Measurements from ENCODE around the gene PLXNC1.

Gene PLXNC1

DNA sequence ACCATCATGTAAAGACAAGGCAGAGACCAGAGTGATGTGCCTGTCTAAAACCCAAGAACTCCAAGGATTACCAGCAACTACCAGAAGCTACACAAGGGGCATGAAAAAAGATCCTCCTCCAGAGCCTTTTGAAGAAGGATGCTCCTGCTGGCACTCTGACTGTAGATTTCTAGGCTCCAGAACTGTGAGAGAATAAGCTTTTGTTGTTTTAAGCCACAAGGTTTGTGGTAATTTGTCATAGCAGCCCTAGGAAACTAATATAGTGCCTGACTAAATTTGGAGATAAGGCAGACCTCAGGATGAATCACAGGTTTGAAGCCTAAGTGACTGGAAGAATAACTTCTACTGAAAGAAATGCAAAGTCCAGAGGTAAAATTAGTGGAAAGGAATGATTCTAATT is 178.3 kb downstream of the PLXNC1 start:
- no peak for ATAC-seq (replicated peaks; ENCODE audit: extremely low read depth, poor library complexity, severe bottlenecking)
- H3K36me3 Mint-ChIP-seq (ENCODE audit: insufficient read depth), result peaks cover 10% of the 10 kb centered on the region
- no peak overlapping the region for H3K4me3 Mint-ChIP-seq
- H3K27ac Mint-ChIP-seq (ENCODE audit: low read depth), result no peak overlapping the region
- H3K9me3 Mint-ChIP-seq, result no peaks in the 10 kb centered on the region
- no peak for DNase-seq (ENCODE audit: low spot score in 2 of 2)
- no peaks in the 10 kb centered on the region for H3K4me1 Mint-ChIP-seq
- no peaks in the 10 kb centered on the region for H3K27me3 Mint-ChIP-seq

DNA sequence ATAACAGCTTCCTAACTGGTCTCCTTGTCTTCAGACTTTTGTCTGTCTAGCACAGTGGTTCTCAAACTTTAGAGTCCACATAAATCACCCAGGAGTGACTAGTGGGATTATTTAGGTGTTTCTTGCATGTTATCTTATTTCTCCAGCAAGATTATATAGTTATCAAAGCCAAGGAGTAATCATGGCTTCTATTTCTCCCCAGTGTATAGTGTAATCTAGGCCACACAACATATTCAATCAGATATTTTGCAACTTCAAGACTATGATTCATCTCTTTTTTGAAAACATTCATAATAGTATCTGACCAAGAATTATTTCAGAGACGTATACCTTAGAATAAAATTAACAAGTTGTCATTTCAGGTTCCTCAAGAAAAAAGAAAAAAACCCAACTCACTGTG is 179.4 kb downstream of the PLXNC1 start:
- peaks cover 9% of the 10 kb centered on the region for H3K36me3 Mint-ChIP-seq (ENCODE audit: insufficient read depth)

GRCh38 chr12:94329366-94329765 is 181.0 kb downstream of the PLXNC1 start:
- Mint-ChIP-seq H3K9me3 (no peaks in the 10 kb centered on the region), H3K36me3 (ENCODE audit: insufficient read depth) (peaks cover 11% of the 10 kb centered on the region)
- ATAC-seq (replicated peaks; ENCODE audit: extremely low read depth, poor library complexity, severe bottlenecking), result no peak

More for the DNA sequence above, 179.4 kb downstream of the PLXNC1 start:
- no peaks in the 10 kb centered on the region for H3K9me3 Mint-ChIP-seq
- H3K4me1 Mint-ChIP-seq, result no peaks in the 10 kb centered on the region
- H3K27me3 Mint-ChIP-seq, result no peaks in the 10 kb centered on the region
- no peak overlapping the region for H3K4me3 Mint-ChIP-seq
- ATAC-seq (replicated peaks; ENCODE audit: extremely low read depth, poor library complexity, severe bottlenecking), result no peak
- no peak for DNase-seq (ENCODE audit: low spot score in 2 of 2)
- H3K27ac Mint-ChIP-seq (ENCODE audit: low read depth), result no peak overlapping the region

DNA sequence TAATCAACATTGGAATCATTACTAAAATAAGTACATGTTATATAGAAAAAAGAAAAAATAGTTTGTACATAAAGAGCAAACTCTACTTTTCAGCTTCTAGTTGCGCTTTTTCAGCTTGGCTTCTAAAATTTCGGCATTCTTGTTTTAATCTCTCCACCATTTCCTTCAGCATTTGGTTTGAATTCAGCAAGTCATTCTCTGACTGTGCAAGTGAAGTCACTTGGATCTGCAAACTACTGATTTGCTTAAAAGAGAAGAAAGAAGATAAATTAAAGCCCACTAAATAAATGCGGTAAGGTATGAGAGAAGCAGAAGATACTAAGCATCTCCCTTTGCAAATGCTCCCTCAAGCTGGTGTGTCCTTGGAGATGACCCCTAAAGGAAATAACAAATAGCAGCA is 185.0 kb downstream of the PLXNC1 start:
- Mint-ChIP-seq H3K27ac (ENCODE audit: low read depth) (no peak overlapping the region), H3K27me3 (no peaks in the 10 kb centered on the region), H3K9me3 (no peaks in the 10 kb centered on the region), H3K36me3 (ENCODE audit: insufficient read depth) (peaks cover 10% of the 10 kb centered on the region), H3K4me3 (no peak overlapping the region), H3K4me1 (no peaks in the 10 kb centered on the region)
- ATAC-seq (replicated peaks; ENCODE audit: extremely low read depth, poor library complexity, severe bottlenecking), result no peak
- DNase-seq (ENCODE audit: low spot score in 2 of 2), result no peak

More at GRCh38 chr12:94329366-94329765, 181.0 kb downstream of the PLXNC1 start:
- Mint-ChIP-seq H3K27me3 (no peaks in the 10 kb centered on the region), H3K4me3 (no peak overlapping the region), H3K27ac (ENCODE audit: low read depth) (no peak overlapping the region), H3K4me1 (no peaks in the 10 kb centered on the region)
- no peak for DNase-seq (ENCODE audit: low spot score in 2 of 2)

DNA sequence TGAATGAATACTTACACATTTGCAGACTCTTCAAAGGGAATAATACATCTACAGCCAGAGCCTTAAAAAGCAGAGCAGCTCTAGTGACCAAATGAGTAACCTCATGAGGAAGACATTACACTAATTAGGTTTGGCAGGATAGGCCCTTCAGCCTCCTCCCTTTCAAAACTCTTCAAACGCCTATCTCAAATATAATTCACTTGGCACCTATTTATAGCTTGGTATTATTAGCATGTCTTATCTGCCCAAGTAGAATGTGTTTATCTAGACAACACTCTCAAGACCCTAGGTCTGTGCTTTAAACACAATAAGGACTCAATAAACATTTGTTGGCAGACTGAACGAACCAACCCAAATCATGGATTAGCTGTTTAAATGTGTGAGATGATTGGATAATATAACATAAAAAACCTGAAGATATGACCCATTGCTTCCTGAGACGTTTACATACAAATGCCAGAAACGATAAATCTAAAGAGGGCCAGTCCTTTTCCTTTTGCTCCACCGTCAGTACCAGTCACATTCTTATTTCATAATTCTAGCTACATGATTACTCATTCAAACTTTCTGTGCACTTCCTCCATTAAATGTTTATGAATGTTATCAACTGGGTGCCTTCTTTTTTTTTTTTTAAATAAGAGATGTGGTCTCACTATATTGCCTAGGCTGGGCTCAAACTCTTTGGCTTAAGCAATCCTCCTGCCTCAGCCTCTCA is 188.0 kb downstream of the PLXNC1 start:
- ATAC-seq (replicated peaks; ENCODE audit: extremely low read depth, poor library complexity, severe bottlenecking), result no peak
- Mint-ChIP-seq H3K4me3 (no peak overlapping the region), H3K27ac (ENCODE audit: low read depth) (no peak overlapping the region), H3K27me3 (no peaks in the 10 kb centered on the region), H3K36me3 (ENCODE audit: insufficient read depth) (peaks cover 9% of the 10 kb centered on the region), H3K9me3 (no peaks in the 10 kb centered on the region), H3K4me1 (no peaks in the 10 kb centered on the region)
- DNase-seq (ENCODE audit: low spot score in 2 of 2), result no peak

- ATAC-seq (replicated peaks; ENCODE audit: extremely low read depth, poor library complexity, severe bottlenecking) (no peak), DNase-seq (ENCODE audit: low spot score in 2 of 2) (no peak)
- H3K27me3 Mint-ChIP-seq, result no peaks in the 10 kb centered on the region
- H3K4me3 Mint-ChIP-seq, result no peak overlapping the region
- H3K9me3 Mint-ChIP-seq, result no peaks in the 10 kb centered on the region
- no peaks in the 10 kb centered on the region for H3K4me1 Mint-ChIP-seq
- H3K27ac Mint-ChIP-seq (ENCODE audit: low read depth), result no peak overlapping the region
- peaks cover 6% of the 10 kb centered on the region for H3K36me3 Mint-ChIP-seq (ENCODE audit: insufficient read depth)
Observed at GRCh38 chr12:94338006-94338794, 189.8 kb downstream of the PLXNC1 start.

- H3K4me1 Mint-ChIP-seq, result no peaks in the 10 kb centered on the region
- H3K27me3 Mint-ChIP-seq, result no peaks in the 10 kb centered on the region
- DNase-seq (ENCODE audit: low spot score in 2 of 2) (no peak), ATAC-seq (replicated peaks; ENCODE audit: extremely low read depth, poor library complexity, severe bottlenecking) (no peak)
- no peaks in the 10 kb centered on the region for H3K9me3 Mint-ChIP-seq
- H3K4me3 Mint-ChIP-seq, result no peak overlapping the region
- H3K36me3 Mint-ChIP-seq (ENCODE audit: insufficient read depth), result peaks cover 4% of the 10 kb centered on the region
- H3K27ac Mint-ChIP-seq (ENCODE audit: low read depth), result no peak overlapping the region
Observed at GRCh38 chr12:94340573-94340972, 192.2 kb downstream of the PLXNC1 start.

- Mint-ChIP-seq H3K9me3 (peaks cover 18% of the 10 kb centered on the region), H3K36me3 (ENCODE audit: insufficient read depth) (peaks cover 2% of the 10 kb centered on the region), H3K4me3 (no peak overlapping the region), H3K27me3 (no peaks in the 10 kb centered on the region), H3K4me1 (no peaks in the 10 kb centered on the region), H3K27ac (ENCODE audit: low read depth) (no peak overlapping the region)
- DNase-seq (ENCODE audit: low spot score in 2 of 2), result no peak
- no peak for ATAC-seq (replicated peaks; ENCODE audit: extremely low read depth, poor library complexity, severe bottlenecking)
Observed at GRCh38 chr12:94353130-94353529, 204.8 kb downstream of the PLXNC1 start.
